IPS-11a (cell line): Measurements from ENCODE around the gene CARMIL1.

Experiments used
- H3K4me3 ChIP-seq: one replicate; pipeline ENCODE4 v1.5.1; 2013; ENCODE audit warnings: low read depth, low read length, control low read depth

CARMIL1 gene

DNA sequence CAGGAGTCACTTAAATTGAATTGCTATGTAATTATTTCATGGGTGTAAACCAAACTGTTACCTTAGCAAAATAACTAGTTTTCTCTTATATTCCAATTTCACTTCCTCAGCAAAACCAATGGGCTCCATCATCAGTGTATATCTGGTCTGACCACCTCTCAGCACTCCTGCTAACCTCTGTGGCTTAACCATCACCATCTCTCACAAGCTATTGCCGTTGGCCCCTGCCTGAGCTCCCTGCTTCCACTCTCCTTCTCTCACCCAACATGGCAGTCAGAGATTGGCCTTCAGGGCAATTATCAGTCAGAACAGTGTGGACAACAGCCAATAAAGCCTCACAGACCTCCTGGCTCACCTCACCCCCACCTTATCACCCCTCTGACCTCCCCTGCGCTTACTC is 124.0 kb downstream of the CARMIL1 start:
- no peak overlapping the region for H3K4me3 ChIP-seq

DNA sequence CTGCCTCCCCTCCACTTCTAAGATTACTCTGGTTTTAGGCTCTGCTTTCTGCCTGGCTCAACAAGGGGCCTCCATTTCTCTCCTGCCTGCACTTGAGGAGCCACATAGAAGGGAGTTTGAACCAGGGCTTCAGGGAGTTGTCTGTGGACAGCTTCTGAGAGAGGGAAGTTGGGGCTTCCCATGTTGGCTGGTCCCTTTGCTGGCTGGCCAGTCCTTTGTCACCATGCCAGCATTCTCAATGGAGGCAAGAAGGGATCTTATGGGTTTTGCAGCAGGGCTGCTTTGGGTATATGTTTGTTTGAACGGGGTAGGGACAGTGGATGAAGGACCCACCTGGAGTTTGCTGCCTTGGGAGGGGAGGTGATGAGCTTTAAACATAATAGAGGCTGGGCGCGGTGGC is 124.9 kb downstream of the CARMIL1 start:
- no peak overlapping the region for H3K4me3 ChIP-seq

DNA sequence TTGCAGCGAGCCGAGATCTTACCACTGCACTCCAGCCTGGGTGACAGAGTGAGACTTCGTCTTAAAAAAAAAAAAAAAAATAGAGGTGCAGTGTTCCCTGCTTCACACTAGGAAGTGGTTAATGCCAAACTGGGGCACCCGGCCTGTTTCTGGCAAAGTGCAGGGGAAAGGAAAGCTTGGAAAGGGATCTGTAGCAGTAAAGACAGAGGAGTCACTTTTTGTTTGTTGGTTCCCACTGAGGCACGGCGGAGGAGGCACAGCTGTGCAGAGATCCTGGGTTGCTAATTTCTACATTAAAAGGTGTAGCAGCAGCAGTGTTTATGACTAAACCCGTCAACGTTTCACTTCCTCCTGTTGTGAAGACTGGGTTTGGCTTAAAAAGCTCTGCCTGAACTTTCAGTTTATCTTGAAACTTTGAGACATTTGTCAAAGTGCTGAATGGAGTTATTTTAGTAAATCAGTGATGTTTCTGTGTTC is 125.6 kb downstream of the CARMIL1 start:
- H3K4me3 ChIP-seq = no peak overlapping the region

DNA sequence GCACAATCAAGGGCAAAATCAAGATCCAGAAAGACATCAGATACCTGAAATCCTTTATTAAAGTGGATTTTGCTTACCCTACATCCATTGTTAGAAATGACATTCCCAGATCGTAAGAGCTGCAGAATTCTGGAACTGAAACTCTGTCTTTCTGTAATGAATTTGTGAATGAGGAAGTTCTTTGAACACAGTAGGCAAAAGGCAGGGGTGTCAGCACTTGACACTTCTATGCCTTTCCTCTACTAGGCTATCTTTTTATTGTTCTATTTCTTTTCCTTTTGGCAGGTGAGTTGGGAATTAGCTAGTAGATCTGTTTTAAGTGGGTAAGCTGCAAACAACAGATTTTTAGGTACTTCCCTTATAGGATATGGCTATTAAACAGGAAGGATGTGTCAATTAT is 126.3 kb downstream of the CARMIL1 start:
- H3K4me3 ChIP-seq = no peak overlapping the region

DNA sequence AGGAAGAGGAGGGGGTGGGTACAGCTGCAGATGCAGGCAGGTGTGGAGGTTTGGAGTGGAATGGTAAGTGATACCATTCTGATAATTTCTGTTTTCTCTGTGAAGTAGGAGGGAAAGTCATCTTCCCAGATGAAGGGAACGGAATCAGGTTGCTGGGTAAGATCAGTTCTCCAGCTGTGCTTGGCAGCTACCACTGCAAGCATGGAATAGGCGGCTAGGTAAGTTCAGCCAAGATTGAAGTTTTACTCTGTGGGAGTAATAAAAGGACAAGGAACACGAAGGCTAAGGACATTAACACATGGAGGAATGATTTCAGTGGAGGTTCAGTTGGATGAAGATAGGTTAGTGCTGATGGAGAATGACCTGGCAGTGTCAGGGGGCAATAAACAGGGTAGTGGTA is 128.3 kb downstream of the CARMIL1 start:
- H3K4me3 ChIP-seq = no peak overlapping the region

DNA sequence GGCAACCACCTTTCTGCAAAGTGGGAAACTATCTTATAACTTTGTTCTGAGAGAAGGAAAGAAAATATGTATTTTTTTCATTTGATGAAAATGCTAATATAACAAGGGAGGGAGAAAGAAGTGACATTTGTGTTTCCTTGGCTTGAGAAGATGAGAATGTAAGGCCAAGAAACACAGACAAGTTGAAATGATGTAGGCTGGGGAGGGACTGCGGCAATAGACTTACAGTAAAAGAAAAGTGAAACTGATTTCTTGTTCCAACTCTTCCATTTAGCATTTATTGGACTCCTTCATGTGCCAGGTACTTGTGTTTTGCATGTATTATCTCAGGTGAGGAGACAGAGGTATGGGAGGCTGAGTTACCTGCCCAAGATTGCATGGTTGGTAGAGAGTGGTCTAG is 130.9 kb downstream of the CARMIL1 start:
- no peak overlapping the region for H3K4me3 ChIP-seq

- no peak overlapping the region for H3K4me3 ChIP-seq
Observed at GRCh38 chr6:25411316-25411950, 132.3 kb downstream of the CARMIL1 start.

GRCh38 chr6:25413207-25413905 is 134.2 kb downstream of the CARMIL1 start:
- H3K4me3 ChIP-seq = no peak overlapping the region

- no peak overlapping the region for H3K4me3 ChIP-seq
Observed at GRCh38 chr6:25414168-25414567, 135.0 kb downstream of the CARMIL1 start.

GRCh38 chr6:25414755-25415154 is 135.6 kb downstream of the CARMIL1 start:
- H3K4me3 ChIP-seq = no peak overlapping the region

GRCh38 chr6:25415274-25415673 is 136.1 kb downstream of the CARMIL1 start:
- H3K4me3 ChIP-seq = no peak overlapping the region

DNA sequence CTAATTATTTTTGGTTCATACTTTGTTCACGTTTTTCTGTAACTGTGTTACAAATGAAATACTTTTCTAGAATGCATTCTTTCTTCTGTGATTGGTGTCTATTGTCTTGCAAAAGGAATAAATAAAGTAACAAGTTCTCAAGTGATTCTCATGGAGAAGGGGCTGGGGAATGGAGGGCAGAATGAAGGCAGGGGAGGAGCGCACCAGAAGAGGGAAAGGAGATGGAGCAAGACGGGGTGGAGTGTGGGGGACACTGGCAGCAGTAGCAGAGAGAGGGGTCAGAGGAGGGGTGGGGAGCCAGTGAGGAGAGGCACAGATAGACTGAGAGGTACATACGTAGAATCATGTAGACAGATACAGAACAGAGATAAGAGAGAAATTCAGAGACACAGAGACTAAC is 136.5 kb downstream of the CARMIL1 start:
- H3K4me3 ChIP-seq = no peak overlapping the region

- H3K4me3 ChIP-seq = no peak overlapping the region
Observed at GRCh38 chr6:25417046-25417605, 138.0 kb downstream of the CARMIL1 start.

GRCh38 chr6:25418454-25419052 is 139.4 kb downstream of the CARMIL1 start:
- H3K4me3 ChIP-seq = no peak overlapping the region

DNA sequence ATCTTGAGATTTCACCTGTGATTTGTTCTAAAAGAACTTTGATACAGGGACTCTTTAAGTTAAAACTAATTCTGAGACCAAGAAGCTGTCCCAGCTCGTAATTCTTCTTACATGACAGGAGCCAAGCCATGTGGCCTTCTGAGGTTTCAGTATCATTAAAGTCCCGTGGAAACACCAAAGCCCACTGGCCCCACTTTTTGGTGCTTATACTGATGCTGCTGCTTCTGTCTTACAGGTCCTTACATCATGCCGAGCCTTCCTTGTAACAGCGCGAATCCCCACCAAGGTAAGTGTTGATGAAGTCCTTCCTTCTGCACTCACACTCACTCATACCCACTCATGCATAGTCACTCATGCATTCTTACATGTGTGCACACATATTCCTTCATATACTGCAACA is 140.7 kb downstream of the CARMIL1 start:
- no peak overlapping the region for H3K4me3 ChIP-seq

GRCh38 chr6:25423358-25423757 is 144.2 kb downstream of the CARMIL1 start:
- H3K4me3 ChIP-seq = no peak overlapping the region

DNA sequence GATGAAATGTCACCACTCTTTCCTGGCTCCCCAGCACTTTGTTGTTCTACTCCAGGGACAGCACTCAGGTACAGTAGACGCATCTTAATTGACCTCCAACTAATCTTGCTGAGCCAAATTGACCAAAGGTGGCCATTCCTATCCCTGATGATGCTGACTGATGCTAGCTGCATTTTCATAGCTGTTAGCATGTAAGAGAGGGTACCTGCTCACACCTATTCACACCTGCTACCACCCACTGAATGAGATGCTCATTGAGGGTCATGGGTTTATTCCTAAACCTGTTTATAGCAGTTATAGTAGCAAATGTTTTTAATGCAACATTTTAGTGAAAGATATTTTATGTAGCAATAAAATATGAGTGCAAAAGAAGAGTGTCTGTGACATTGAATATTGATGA is 145.1 kb downstream of the CARMIL1 start:
- H3K4me3 ChIP-seq = no peak overlapping the region

GRCh38 chr6:25427549-25427948 is 148.4 kb downstream of the CARMIL1 start:
- H3K4me3 ChIP-seq = no peak overlapping the region

DNA sequence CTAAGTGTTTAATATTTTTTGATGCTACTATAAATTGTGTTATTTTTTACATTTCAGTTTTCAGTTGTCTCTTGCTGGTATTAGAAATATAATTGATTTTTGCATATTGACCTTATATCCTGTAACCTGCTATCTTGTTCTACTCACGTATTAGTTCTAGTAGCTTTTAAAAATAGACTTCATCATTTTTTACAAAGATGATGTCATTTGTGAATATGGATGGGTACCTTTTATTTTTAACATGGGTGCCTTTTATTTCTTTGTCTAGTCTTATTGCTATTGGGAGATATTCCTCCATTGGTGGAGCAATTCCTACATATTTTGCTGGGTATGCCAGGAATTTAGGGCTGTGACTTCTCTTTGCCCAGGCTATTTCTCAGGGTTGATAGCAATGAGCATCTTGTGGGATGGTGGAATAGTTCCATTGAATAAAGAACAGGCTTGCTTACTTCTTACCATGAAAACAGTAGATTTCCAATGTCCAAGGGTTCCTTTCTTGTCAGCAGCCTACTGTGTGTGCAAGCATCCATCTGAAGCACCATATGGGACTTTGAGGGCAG is 149.7 kb downstream of the CARMIL1 start:
- no peak overlapping the region for H3K4me3 ChIP-seq

GRCh38 chr6:25431306-25431974 is 152.3 kb downstream of the CARMIL1 start:
- no peak overlapping the region for H3K4me3 ChIP-seq

- H3K4me3 ChIP-seq = no peak overlapping the region
Observed at GRCh38 chr6:25431975-25432307, 152.8 kb downstream of the CARMIL1 start.
